ENCODE data around the gene BCAS3.

The BCAS3 gene

GRCh38 chr17:61157246-61157886 is 479.7 kb downstream of the BCAS3 start:
- no peak for DNase-seq (ENCODE audit: low read depth)

- no peak for DNase-seq (ENCODE audit: low read depth)
These were observed 480.7 kb downstream of the BCAS3 start for GRCh38 chr17:61158376-61158775.

DNA sequence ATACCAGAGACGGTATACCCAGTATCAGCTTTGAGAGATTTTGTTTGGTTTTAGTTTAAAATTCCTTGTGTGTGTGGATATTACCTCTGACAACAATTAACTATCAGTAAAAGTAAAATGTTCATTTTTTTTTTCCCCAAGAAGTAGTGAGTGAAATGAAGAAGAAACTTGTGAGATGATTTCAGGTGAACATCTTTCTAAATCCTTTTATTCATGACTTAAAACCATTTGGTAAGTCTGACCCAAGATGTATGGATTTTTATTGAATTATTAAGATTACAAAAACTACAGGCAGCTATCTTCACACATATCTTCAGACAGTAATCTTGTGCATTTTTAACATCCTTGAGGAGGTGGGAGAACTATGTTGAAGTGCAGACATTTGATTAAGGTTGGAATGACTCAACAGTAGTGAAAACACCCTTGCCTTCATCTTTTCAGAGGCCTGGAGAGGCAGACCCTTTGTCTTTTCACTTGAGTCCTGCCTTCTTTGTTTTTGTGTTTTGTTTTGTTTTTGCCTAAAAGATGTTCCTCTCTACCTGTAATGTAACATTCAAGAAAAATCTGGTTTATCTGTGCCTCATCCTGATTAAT is 481.7 kb downstream of the BCAS3 start:
- no peak for DNase-seq (ENCODE audit: low read depth)

DNA sequence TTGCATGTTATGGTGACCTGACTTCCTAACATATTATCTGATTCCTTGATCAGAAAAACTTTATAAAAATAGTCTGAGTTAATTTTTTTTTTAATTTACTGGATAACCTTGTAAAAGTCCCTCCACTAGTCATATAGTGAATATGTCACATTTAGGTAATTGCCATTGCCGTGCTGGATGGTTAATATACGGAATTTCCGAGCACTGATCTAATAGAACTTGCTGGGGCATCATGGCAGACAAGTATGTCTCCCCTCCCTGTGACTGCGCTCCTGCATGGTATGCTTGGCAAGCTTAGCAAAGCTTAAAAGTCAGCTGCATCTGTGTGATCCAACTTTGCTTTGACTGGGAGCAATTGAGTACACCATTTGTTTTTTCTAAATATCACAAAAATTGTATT is 482.6 kb downstream of the BCAS3 start:
- DNase-seq (ENCODE audit: low read depth): no peak

DNA sequence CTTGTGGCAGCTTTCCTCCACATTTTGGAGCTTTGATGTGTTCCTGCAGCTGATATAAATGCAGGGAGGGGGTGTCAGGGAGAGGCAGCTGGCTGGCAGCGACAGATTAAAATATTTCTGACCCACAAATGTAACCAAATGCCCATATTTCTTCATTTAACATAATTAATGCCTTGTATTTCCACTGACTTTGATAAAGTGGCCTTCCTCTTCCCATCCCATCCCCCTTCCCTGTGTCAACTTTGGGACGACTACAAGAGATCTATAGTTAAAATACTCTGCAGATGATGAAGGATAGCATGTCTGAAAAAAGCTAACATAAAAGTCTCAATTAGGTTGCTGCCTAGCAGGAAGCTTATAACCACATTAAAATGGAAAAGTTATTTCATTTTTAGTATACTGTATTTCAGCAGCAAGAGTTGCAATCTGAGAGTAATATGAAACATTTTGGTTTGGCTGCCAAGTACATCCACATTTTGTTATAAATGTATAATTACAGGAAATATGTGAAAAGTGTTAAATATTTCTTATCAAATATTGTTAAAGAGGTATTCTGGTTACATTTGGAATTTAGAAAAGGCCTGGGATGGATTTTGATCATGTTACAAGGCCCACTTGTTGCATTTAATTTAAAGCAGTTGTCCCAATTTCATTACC is 483.3 kb downstream of the BCAS3 start:
- no peak for DNase-seq (ENCODE audit: low read depth)

- DNase-seq (ENCODE audit: low read depth): no peak
These were observed 484.0 kb downstream of the BCAS3 start for GRCh38 chr17:61161615-61162134.

DNA sequence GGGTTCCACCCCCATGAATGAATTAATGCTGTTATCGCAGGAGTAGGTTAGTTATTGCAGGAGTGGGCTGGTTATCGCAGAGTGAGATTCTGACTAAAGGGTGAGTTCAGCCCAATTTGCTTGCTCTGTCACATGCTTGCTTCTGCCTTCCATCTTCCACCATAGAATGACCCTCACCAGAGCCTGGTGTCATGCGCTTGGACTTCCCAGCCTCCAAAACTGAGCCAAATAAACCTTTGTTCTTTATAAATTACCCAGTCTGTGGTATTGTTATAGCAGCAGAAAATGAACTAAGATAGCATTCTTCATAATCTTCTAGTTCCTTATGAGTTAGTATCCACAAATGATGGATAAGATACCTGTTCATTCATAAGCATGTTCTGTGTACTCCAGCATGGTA is 486.9 kb downstream of the BCAS3 start:
- no peak for DNase-seq (ENCODE audit: low read depth)

- DNase-seq (ENCODE audit: low read depth): no peak
These were observed 489.4 kb downstream of the BCAS3 start for GRCh38 chr17:61167075-61167474.

DNA sequence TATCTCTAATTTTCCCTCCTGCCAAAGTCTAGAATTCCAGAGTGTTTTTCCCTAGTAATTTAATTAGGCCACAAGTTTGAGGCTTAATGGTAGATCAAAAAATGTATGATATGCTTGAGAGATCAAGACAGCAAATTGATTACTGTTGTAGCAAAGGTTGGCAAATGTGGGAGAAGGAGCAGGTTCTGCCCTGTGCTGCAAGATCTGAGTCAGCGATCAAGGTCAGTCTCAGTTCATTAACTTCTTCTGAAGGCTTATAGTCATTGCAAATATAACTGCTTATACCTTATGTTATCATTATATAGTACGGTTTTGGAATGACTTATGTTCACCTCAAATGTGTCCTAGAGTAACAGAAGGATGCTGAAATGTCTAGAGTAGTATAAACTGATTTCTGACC is 490.9 kb downstream of the BCAS3 start:
- DNase-seq (ENCODE audit: low read depth): no peak

DNA sequence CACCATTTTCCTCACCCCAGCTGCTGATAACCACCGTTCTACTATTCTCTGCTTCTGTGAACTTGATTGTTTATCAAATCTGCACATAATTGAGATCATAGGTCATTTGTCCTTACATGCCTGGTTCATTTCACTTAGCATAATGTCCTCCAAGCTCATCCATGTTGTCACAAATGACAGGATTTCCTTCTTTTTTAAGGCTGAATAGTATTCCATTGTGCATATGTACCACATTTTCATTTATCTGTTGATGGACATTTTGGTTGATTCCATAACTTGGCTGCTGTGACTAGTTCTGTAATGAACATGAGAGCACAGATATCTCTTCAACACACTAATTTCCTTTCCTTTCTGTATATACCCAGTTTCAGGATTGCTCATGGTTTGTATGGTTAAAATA is 496.7 kb downstream of the BCAS3 start:
- DNase-seq (ENCODE audit: low read depth): no peak

DNA sequence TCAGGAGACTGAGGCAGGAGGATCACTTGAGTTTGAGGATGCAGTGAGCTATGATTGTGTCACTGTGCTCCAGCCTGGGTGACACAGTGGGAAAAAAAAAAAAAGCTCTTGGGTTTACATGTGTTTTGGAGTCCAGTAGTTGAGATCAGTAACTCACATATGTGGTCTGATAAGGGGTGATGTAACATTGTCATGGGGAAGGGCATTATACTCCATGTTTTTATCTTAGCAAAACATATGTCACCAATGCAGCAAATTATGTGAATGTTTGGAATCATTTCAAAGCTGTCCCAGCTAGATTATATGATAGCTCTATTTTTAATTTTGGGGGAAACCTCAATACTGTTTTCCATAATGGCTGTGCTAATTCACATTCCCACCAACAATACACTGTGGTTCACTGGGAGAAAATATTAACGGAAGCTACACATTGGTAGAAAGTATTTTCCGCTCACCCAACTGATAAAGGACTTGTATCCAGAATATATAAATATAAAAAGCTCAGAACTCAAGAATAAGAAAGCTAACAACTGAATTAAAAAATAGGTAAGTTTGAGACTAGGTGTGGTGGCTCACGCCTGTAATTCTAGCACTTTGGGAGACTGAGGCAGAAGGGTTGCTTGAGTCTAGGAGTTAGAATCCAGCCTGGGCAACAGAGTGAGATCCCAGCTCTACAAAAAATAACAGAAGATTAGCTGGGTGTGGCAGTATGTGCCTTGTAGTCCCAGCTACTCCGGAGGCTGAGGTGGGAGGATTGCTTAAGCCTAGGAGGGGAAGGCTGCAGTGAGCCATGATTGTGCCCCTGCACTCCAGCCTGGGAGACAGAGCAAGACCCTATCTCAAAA is 497.9 kb downstream of the BCAS3 start:
- DNase-seq (ENCODE audit: low read depth): no peak

- no peak for DNase-seq (ENCODE audit: low read depth)
These were observed 499.7 kb downstream of the BCAS3 start for GRCh38 chr17:61177351-61177750.

- no peak for DNase-seq (ENCODE audit: low read depth)
These were observed 500.6 kb downstream of the BCAS3 start for GRCh38 chr17:61178284-61178683.

DNA sequence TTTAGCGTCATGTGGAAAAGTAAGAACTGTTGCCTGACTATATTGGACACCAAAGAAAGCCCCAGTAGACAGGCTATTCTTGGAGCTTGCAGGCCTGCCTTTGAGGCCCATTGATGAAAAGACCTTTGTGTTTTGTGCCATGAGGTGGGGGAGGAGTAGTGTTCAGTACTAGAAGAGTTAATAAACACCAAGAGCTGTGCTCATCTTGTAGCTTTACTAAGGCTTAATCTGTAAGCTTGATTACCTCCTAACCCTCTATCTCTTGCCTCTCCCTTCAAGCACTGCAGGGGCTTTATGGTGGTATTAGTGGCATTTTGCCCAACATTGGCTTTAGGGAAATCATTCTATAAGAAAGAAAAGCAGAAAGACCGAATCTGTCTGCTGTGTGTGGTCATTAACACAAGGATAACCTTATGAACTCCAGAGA is 501.7 kb downstream of the BCAS3 start:
- no peak for DNase-seq (ENCODE audit: low read depth)

- no peak for DNase-seq (ENCODE audit: low read depth)
These were observed 506.1 kb downstream of the BCAS3 start for GRCh38 chr17:61183793-61184192.

DNA sequence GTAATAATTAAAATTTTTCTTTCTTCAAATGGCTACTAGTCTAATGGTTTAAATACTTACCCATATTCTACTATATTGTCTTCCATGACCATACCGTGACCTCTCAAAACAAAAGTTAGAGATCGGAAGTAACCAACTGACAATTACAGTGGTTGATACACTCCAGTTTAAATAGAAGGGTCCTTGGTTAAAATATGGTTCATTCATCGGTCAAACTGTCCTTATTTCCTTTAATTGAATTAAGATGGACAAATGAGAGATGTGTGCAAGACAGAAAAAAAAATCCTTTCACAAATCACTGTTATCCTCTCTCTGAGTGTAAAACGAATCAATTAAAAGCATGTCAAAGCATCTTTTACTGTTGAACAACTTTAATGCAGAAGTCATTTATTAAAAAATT is 507.7 kb downstream of the BCAS3 start:
- DNase-seq (ENCODE audit: low read depth): no peak

GRCh38 chr17:61187038-61187437 is 509.4 kb downstream of the BCAS3 start:
- no peak for DNase-seq (ENCODE audit: low read depth)

GRCh38 chr17:61188081-61188480 is 510.4 kb downstream of the BCAS3 start:
- DNase-seq (ENCODE audit: low read depth): no peak

DNA sequence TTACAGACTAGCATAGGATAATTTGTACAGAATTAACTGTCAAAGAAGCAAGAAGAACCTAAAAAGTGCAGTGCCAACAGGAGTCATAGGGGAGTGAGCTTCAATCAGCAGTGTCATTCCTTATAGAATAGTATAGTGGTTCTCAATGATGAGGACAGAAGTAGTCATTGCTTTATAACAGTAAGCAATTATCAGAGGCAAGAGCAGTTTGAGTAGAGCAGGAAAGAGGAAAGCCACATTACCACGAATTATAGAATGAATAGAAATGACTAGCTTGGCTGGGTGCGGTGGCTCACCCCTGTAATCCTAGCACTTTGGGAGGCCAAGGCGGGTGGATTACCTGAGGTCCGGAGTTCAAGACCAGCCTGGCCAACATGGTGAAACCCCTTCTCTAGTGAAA is 512.3 kb downstream of the BCAS3 start:
- DNase-seq (ENCODE audit: low read depth): no peak

DNA sequence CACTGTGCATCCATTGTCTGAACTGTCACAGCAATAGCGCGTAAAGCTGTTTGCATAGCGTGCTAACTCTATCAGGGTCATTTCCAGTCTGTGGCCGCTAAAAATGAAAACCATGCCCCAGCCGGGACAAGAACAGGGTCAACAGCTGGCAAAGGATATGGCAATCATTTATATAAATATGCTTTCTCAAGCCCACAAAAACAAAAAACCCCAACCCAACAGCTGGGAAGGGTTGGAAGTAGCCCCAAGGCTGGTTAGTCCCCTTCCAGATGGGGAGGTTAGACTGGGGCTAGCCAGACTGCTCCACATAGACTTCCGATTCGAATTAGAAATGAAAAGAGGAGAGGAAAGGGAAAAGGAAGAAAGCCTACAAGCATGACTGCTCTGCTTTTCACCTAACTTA is 518.7 kb downstream of the BCAS3 start:
- DNase-seq (ENCODE audit: low read depth): no peak

GRCh38 chr17:61196799-61197198 is 519.1 kb downstream of the BCAS3 start:
- no peak for DNase-seq (ENCODE audit: low read depth)
